ENCODE results near the gene CMTM2. TPM values are rescaled to one million over a fixed set of nuclear protein-coding genes. Genes with fewer than 3 reads are reported as not detected.
"Not testable (repeated sequence)": the region's sequence is repeated elsewhere in the genome, so short reads cannot be mapped to it uniquely, and the experiment has no call there.

The CMTM2 gene
- total RNA-seq, 2 experiments from 2014 or later, result not detected

GRCh38 chr16:66631558-66631957 is 52.3 kb downstream of the CMTM2 start:
- POLR2A ChIA-PET; H3K36me3 ChIP-seq (ENCODE audit: insufficient read depth, low read length); H3K4me1 Mint-ChIP-seq (ENCODE audit: low read depth); H3K9me3 Mint-ChIP-seq; H3K27ac ChIP-seq (ENCODE audit: low read depth in 1 of 2, low read length in 2 of 2); H3K27me3 ChIP-seq (ENCODE audit: control insufficient read depth in 1 of 2, insufficient read depth in 2 of 2, low read length in 2 of 2); H3K9me3 ChIP-seq (ENCODE audit: control insufficient read depth in 1 of 2, insufficient read depth in 1 of 2, low read length in 2 of 2); H3K27me3 Mint-ChIP-seq; H3K4me3 ChIP-seq (ENCODE audit: low read length); intact Hi-C loops (cut with DNase I, micrococcal nuclease); CTCF ChIA-PET; H3K27ac Mint-ChIP-seq; ATAC-seq (ENCODE audit: poor library complexity); H3K4me3 Mint-ChIP-seq; DNase-seq; H3K4me1 ChIP-seq (ENCODE audit: insufficient read depth, low read length); H3K36me3 Mint-ChIP-seq (ENCODE audit: low read depth): not testable (repeated sequence)

DNA sequence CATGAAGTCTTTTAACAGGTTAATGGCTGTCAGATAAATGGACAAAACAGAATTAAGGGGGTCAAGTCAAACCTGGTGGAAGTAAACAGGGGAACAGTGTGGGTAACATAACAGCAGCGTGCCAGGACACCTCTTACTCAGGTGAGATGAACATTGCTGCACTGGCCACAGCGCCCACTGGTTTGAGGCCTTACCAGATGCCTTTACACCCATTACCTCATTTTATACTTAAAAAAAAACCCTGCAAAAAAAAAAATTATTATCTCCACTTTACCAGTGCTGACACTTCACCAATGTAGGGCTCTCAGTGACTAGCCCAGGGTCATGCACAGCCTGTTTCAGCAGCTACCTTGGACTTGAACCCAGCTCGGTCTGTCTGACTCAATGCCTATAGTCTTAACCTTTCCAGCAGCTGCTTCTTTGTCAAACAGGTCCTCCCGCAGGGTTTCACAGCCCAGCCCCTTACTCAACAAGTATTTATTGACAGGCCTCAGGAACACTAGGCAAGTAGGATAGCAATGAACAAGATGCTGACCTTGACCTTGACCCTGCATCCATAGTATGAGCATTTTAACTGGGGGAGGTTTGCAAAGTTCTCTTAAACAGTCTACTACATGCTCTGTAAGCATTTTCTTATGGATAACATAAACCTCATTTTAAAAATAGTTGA is 55.4 kb downstream of the CMTM2 start:
- no peaks in the 10 kb centered on the region for H3K27me3 Mint-ChIP-seq
- ChIA-PET POLR2A (interaction anchor here (0.6 kb wide), 1 partner anchor 44 kb away, joined by 3 read pairs; no protein-coding TSS in a partner anchor), CTCF (interaction anchor here (1.7 to 3.6 kb wide), 2 partner anchors 16 to 17 kb away, joined by 6 to 17 read pairs; no protein-coding TSS in a partner anchor)
- no peaks in the 10 kb centered on the region for H3K36me3 Mint-ChIP-seq (ENCODE audit: low read depth)
- no peaks in the 10 kb centered on the region for H3K36me3 ChIP-seq (ENCODE audit: insufficient read depth, low read length)
- H3K4me3 ChIP-seq (ENCODE audit: low read length), result no peak overlapping the region
- H3K9me3 ChIP-seq (ENCODE audit: control insufficient read depth in 1 of 2, insufficient read depth in 1 of 2, low read length in 2 of 2), result no peaks in the 10 kb centered on the region
- DNase-seq (no peak), ATAC-seq (ENCODE audit: poor library complexity) (no peak)
- H3K27ac Mint-ChIP-seq, result no peak overlapping the region
- TF ChIP-seq, protein P1, sequence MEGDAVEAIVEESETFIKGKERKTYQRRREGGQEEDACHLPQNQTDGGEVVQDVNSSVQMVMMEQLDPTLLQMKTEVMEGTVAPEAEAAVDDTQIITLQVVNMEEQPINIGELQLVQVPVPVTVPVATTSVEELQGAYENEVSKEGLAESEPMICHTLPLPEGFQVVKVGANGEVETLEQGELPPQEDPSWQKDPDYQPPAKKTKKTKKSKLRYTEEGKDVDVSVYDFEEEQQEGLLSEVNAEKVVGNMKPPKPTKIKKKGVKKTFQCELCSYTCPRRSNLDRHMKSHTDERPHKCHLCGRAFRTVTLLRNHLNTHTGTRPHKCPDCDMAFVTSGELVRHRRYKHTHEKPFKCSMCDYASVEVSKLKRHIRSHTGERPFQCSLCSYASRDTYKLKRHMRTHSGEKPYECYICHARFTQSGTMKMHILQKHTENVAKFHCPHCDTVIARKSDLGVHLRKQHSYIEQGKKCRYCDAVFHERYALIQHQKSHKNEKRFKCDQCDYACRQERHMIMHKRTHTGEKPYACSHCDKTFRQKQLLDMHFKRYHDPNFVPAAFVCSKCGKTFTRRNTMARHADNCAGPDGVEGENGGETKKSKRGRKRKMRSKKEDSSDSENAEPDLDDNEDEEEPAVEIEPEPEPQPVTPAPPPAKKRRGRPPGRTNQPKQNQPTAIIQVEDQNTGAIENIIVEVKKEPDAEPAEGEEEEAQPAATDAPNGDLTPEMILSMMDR (IDR thresholded peaks at IDR 0.05), result no peak
- peaks cover 0 to 2% of the 10 kb centered on the region in 2 experiments for H3K27me3 ChIP-seq (ENCODE audit: control insufficient read depth in 1 of 2, insufficient read depth in 2 of 2, low read length in 2 of 2)
- intact Hi-C loops (cut with DNase I, micrococcal nuclease), result no loop called here
- H3K27ac ChIP-seq (ENCODE audit: low read depth in 1 of 2, low read length in 2 of 2), result no peak overlapping the region
- H3K4me1 Mint-ChIP-seq (ENCODE audit: low read depth), result no peaks in the 10 kb centered on the region
- H3K4me1 ChIP-seq (ENCODE audit: insufficient read depth, low read length), result no peaks in the 10 kb centered on the region
- no peaks in the 10 kb centered on the region for H3K9me3 Mint-ChIP-seq
- H3K4me3 Mint-ChIP-seq, result no peak overlapping the region

GRCh38 chr16:66635406-66635805 is 56.1 kb downstream of the CMTM2 start:
- H3K4me3 Mint-ChIP-seq, result no peak overlapping the region
- H3K9me3 ChIP-seq (ENCODE audit: control insufficient read depth in 1 of 2, insufficient read depth in 1 of 2, low read length in 2 of 2), result no peaks in the 10 kb centered on the region
- no peaks in the 10 kb centered on the region for H3K36me3 ChIP-seq (ENCODE audit: insufficient read depth, low read length)
- ChIA-PET POLR2A (no interaction called here), CTCF (interaction anchor here (3.6 kb wide), 1 partner anchor 16 kb away, joined by 17 read pairs; no protein-coding TSS in a partner anchor)
- DNase-seq, result no peak
- no peaks in the 10 kb centered on the region for H3K4me1 ChIP-seq (ENCODE audit: insufficient read depth, low read length)
- TF ChIP-seq, protein P1 (IDR thresholded peaks at IDR 0.05), result no peak
- H3K4me3 ChIP-seq (ENCODE audit: low read length), result no peak overlapping the region
- H3K27ac Mint-ChIP-seq, result no peak overlapping the region
- ATAC-seq (ENCODE audit: poor library complexity), result no peak
- intact Hi-C loops (cut with DNase I, micrococcal nuclease), result no loop called here
- no peaks in the 10 kb centered on the region for H3K9me3 Mint-ChIP-seq
- peaks cover 0 to 2% of the 10 kb centered on the region in 2 experiments for H3K27me3 ChIP-seq (ENCODE audit: control insufficient read depth in 1 of 2, insufficient read depth in 2 of 2, low read length in 2 of 2)
- no peak overlapping the region for H3K27ac ChIP-seq (ENCODE audit: low read depth in 1 of 2, low read length in 2 of 2)
- H3K36me3 Mint-ChIP-seq (ENCODE audit: low read depth), result no peaks in the 10 kb centered on the region
- no peaks in the 10 kb centered on the region for H3K4me1 Mint-ChIP-seq (ENCODE audit: low read depth)
- no peaks in the 10 kb centered on the region for H3K27me3 Mint-ChIP-seq

- H3K27me3 Mint-ChIP-seq, result no peaks in the 10 kb centered on the region
- Histone ChIP-seq H3K4me1 (ENCODE audit: insufficient read depth, low read length) (no peaks in the 10 kb centered on the region), H3K27me3 (ENCODE audit: control insufficient read depth in 1 of 2, insufficient read depth in 2 of 2, low read length in 2 of 2) (peaks cover 0 to 2% of the 10 kb centered on the region in 2 experiments), H3K4me3 (ENCODE audit: low read length) (no peak overlapping the region), H3K9me3 (ENCODE audit: control insufficient read depth in 1 of 2, insufficient read depth in 1 of 2, low read length in 2 of 2) (no peaks in the 10 kb centered on the region), H3K27ac (ENCODE audit: low read depth in 1 of 2, low read length in 2 of 2) (no peak overlapping the region), H3K36me3 (ENCODE audit: insufficient read depth, low read length) (no peaks in the 10 kb centered on the region)
- no peaks in the 10 kb centered on the region for H3K36me3 Mint-ChIP-seq (ENCODE audit: low read depth)
- TF ChIP-seq, protein P1 (IDR thresholded peaks at IDR 0.05), result no peak
- no peaks in the 10 kb centered on the region for H3K9me3 Mint-ChIP-seq
- no peaks in the 10 kb centered on the region for H3K4me1 Mint-ChIP-seq (ENCODE audit: low read depth)
- ChIA-PET CTCF (interaction anchor here (3.6 kb wide), 1 partner anchor 15 kb away, joined by 17 read pairs; no protein-coding TSS in a partner anchor), POLR2A (no interaction called here)
- ATAC-seq (ENCODE audit: poor library complexity) (no peak), DNase-seq (no peak)
- no peak overlapping the region for H3K4me3 Mint-ChIP-seq
- intact Hi-C loops (cut with DNase I, micrococcal nuclease), result no loop called here
- no peak overlapping the region for H3K27ac Mint-ChIP-seq
These were observed 56.9 kb downstream of the CMTM2 start for GRCh38 chr16:66636199-66636598.

Measured in CD4-positive, alpha-beta T cell (primary cell).